GM19468 (cell line): ENCODE data around the gene PRKAR2A.

ENCODE experiments used
- ATAC-seq: cut with Tn5 transposase; IDR thresholded peaks from one replicate; pipeline ENCODE4 v1.9.1; 2021; ENCODE audit warnings: mild to moderate bottlenecking, moderate library complexity, moderate number of reproducible peaks; ENCODE audit not compliant: unreplicated experiment; ENCODE audit errors: extremely low read depth

The PRKAR2A gene

DNA sequence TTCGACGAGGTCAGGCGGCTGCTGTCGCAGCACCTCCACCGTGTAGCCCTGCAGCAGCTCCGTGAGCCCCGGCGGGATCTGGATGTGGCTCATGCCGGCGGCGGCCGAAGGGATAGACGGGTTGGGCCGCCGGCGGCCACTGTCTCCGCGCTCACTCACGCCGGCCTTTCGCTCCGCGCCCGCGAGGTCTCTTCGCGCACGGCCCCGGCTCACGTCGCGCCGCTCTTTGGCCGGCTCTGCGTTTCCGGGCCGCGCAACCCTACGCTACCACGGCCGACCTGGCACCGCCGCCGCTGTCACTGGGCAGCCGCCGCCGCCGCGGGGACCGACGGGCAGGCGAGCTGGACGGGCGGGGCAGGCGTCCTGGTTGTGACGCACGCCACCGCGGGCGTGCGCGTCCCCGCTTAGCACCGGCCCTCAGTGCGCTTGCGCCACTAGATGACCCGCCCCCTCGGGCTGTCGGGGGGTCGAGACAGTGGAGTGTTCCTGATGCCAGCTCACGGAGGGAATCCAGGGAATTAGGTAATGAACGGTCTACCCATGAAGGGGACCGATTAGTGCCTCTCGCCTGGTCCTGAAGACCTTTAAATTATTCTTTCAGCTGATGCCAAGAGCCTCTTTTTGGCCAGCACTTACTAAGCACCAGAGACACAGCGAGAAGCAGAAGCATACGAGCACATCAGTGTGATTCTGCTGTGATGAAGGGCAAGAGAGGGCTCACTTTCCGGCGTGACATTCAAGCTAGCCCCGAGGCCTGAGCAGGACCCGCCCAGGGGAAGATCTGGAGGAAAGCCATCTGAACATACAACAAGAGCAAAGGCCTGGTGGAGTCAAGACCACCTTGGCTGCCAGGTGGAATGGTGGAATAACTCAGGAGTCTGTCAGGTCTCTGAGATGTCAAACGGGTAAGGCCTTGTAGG is at the start of gene PRKAR2A:
Gene PRKAR2A (minus strand): TSS at position 371 of the 920 bp plus-strand sequence. CDS start 278 bp downstream, at position 93.
- peak; percentile 57 for ATAC-seq

- ATAC-seq = no peak
Measured at GRCh38 chr3:48896936-48897335, 49.3 kb upstream of the PRKAR2A start.

- no peak for ATAC-seq
Measured at GRCh38 chr3:48894516-48894915, 46.8 kb upstream of the PRKAR2A start.

- ATAC-seq = no peak
Measured at GRCh38 chr3:48891606-48892005, 43.9 kb upstream of the PRKAR2A start.

GRCh38 chr3:48885753-48886152 is 38.1 kb upstream of the PRKAR2A start:
- ATAC-seq = no peak

- no peak for ATAC-seq
Measured at GRCh38 chr3:48881652-48882114, 34.0 kb upstream of the PRKAR2A start.

DNA sequence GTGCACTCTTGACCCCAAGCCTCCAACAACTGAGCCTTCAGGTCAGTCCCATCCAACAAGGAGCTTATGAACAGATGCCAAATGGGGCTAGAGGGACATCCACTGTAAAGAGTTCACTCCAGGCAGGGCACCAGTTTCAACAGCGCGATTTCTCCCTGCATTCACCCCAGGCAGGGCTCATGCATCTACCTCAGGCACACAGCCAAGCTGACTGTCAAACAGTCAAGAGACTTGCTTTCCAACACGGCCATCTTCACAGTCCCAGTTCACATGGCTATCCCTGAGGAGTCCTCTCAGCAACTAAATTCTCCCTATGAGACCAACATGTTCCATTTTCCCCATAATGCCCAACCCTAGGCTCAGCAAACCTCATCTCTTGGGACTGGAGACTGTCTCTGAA is 33.3 kb upstream of the PRKAR2A start:
- no peak for ATAC-seq

- no peak for ATAC-seq
Measured at GRCh38 chr3:48879994-48880377, 32.3 kb upstream of the PRKAR2A start.

DNA sequence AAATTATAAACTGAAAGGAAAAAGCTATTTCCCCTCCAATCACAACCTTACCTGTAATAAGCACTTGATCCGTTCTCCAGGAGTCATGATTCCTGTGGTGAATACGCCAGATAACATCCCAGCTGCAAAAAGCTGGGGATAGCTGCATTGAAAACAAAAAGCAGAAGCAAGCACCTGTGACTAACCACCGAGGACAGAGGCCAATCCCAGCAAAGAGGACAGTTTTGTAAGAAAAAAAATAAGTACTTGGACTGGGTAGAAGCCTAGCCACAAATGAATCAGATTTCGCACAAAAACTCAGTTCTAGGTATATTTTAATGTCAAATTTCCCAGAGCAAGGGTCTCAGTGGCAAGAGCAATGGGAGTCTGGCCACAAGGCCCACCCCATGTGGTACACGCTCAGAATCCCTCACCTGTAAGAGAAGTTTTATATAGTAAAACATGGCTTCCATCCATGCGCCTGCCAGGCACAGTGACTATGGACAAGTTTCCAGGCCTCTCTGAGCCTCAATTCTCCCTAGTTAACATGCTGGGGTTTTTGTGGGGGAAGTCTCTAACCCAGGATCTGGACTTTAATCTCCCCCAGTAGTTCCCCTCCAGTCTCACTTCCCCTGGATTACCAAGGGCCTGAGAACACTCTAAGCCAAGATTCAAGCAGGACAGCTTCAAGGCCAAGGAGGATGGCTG is 31.8 kb upstream of the PRKAR2A start:
- ATAC-seq = no peak

DNA sequence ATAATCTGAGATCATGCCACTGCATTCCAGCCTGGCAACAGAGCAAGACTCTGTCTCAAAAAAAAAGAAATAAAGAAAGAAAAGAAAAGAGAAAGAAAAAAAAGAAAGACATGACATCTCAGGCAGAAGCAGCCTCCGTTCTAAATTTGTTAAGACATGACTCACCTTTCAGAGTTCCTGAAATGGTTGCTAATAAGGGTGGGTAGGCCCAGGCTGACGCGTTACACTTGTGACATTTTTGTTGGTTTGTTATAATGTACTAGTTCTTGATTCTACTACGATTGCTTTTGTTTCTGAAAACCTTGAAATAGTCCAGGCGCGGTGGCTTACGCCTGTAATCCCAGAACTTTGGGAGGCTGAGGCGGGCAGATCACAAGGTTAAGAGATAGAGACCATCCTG is 30.0 kb upstream of the PRKAR2A start:
- ATAC-seq = no peak

DNA sequence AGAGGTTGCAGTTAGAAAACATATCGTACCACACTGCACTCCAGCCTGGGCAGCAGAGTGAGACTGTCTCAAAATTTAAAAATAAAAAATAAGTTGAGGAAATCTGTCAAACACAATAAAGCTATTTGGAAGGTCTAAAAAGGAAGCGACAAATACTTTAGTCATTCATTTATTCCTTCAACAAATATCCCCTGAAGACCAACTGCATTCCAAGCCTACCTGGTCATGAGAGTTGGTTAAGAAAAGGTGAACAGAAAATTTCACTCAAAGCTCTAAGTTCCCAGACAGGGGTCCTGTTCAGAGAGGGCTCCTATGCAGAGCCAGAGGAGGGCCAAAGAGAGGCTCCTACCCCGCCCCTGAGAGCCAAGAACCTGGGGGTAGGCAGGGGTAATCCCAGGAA is 15.4 kb upstream of the PRKAR2A start:
- ATAC-seq = no peak

GRCh38 chr3:48859206-48859605 is 11.5 kb upstream of the PRKAR2A start:
- ATAC-seq = no peak

DNA sequence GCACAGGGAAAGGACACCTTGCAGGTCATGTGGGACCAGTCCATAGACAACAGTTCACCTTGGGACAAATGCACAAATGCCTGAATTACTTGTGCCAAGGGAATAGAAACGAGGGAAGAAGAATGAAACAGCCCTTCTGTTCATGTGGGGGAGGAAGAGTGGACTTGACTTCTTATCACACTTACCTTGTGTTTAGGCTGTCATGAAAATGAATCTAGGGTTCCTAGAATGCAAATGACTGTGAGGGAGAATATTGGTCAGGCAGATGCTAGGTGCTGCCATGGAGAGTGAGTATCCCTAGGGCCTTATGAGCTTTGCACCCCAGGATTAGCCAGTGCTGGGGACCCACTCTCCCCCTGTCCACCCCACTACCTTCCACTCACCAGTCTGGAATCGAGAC is 11.0 kb upstream of the PRKAR2A start:
- ATAC-seq = no peak

DNA sequence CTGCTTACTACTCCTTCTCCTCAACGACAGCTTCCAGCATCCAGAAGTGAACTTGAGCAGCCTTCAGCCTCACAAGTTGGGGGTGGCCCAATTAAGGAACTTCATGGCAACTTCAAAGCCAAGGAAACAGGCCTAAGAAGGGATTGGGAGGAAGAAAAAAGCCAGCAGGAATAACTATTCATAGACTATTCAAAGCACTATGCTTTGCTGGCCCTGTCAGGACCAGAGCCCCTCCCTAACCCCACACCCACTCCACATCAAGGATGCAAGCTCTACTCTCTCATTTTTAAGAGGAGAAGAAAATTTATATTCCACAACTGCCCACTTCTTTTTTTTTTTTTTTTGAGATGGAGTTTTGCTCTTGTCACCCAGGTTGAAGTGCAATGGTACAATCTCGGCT is 10.0 kb upstream of the PRKAR2A start:
- no peak for ATAC-seq

GRCh38 chr3:48856469-48856868 is 8.8 kb upstream of the PRKAR2A start:
- no peak for ATAC-seq

DNA sequence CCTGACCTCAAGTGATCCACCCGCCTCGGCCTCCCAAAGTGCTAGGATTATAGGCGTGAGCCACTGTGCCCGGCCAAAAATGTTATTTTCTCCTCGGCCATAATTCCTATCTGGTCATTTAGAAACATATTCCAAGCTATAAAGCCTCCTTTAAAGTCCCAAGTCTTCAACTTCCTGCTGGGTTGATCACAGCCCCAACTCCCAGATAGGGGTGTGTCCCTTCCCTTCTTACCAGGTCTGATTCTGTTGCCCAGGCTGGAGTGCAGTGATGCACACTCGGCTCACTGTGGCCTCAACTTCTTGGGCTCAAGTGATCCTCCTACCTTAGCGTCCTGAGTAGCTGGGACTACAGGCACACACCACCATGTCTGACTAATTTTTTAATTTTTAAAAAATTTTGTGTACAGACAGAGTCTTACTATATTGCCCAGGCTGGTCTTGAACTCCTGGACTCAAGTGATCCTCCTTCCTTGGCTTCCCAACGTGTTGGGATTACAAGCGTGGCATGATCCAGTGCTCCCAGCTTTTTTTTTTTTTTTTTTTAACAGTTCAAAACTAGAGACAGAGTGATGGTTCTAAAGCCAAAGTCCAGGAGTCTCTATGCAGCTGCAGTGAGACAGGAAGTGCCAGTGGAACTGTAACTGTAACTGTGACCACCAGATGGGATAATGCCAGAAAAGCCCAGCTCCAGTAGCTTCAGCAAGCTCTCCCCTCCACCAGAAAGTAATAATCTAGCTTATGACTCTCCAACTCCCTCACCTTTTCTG is 8.2 kb upstream of the PRKAR2A start:
- no peak for ATAC-seq

DNA sequence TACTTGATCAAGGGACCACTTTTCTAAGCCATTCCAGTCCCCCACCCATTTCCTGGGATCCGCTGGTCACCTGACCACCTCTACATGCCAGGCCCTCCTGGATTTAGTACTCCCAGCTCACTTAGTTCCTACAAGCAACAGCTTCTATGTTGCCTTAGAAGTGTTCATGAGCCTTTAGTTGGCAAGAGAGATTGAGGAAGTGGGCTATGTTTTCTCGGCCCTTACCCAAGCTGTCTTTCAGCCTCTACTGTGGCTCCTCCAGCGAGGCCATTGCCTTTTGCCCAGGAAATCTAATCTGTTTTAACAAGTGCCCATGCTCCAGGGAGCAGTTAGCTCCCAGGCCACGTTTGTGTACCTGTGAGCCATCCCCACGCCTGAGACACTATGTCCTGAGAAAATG is 4.5 kb upstream of the PRKAR2A start:
- ATAC-seq = no peak

GRCh38 chr3:48851407-48851806 is 3.7 kb upstream of the PRKAR2A start:
- ATAC-seq = no peak

DNA sequence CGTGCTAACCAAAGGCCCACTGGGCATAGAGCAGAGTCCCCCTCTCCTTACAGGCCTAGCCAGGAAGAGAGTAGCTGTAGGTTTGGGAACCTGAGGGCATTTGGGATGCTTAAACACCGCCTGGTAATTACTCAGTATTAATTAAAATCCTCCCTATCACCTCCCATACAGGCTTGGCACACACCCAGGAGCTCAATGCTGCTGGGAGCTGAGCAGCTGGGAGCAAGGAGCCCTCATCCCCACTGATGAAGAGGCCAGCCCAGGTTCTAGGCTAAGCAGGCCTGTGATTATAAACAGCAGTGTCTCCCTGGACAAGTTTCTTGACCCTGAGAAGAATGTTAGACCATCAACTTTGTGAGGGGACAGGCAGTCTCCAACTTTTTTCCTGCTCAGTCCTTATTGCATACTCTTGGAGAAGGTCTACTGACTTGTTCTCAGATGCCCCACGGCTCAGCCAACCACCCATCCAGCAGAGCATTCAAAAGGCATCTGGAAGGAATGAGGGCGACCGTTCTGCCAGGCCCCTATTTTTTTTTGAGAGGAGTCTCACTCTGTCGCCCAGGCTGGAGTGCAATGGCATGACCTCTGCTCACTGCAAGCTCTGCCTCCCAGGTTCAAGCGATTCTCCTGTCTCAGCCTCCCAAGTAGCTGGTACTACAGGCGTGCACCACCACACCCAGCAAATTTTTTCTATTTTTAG is 1.3 kb upstream of the PRKAR2A start:
- no peak for ATAC-seq

DNA sequence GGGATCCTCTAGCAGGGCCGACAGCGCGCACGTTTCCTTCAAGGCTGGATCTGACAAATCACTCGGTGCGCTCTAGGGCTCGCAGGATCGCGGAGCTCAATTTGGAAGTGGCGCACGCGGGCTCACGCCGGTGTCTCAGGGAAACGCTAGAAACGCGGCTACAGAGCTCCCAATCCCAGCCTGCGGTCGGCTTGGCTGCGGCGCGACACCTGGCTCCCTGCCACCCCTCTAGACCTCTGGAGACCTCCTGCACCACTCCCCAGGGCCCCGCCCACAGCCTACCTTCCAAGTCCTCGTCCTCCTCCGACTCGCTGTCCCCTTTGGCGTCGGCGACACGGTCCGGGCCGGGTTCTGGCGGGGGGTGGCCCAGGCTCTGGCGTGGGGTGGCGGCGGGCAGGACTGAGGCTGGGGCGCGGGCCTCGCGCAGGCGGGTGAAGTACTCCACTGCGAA is 596 bp downstream of the PRKAR2A start:
- ATAC-seq = no peak
